ENCODE measurements around the gene SHISAL1.

GRCh38 chr22:44317123-44317444, 4.3 kb upstream of the SHISAL1 start:
- no peak for TF ChIP-seq POLR2AphosphoS5 (IDR thresholded peaks at IDR 0.05; ENCODE audit: low read depth, low read length)
- TF ChIP-seq POLR2A (IDR thresholded peaks at IDR 0.05; ENCODE audit: low read depth, low read length) = no peak
- no peak for TF ChIP-seq TAF1 (IDR thresholded peaks at IDR 0.05; ENCODE audit: low read depth, low read length)
- TF ChIP-seq SPI1 (IDR thresholded peaks at IDR 0.05; ENCODE audit: low read depth, low read length) = no peak
